ENCODE results near the gene PHYKPL. TPM values are rescaled to one million over a fixed set of nuclear protein-coding genes. Genes with fewer than 3 reads are reported as not detected.
A peak's percentile ranks its signal among the peaks of the same experiment; 100 is the strongest.

The PHYKPL gene
- total and polyA plus RNA-seq, 2 of the 4 experiments (the other 2 are of a cell fraction) = 10.0 to 24.5 TPM

GRCh38 chr5:178277346-178277745, 44.7 kb upstream of the PHYKPL start:
- no peak overlapping the region for H3K27ac ChIP-seq (ENCODE audit: insufficient read depth, low read length)
- H4K91ac ChIP-seq (ENCODE audit: insufficient read depth, low read depth, low read length) = no peak overlapping the region
- peaks cover 9% of the 10 kb centered on the region for H3K9me3 ChIP-seq (ENCODE audit: control insufficient read depth, insufficient read depth, low read length)
- no peaks in the 10 kb centered on the region for H3K9me1 ChIP-seq (ENCODE audit: insufficient read depth, low read length)
- dilution Hi-C loops (cut with HindIII; ENCODE audit: low sequenced_read_pairs, unreplicated experiment) = no loop called here
- no peaks in the 10 kb centered on the region for H4K20me1 ChIP-seq (ENCODE audit: insufficient read depth, low read length)
- peak overlapping the region; percentile 67 for H2AFZ ChIP-seq (replicated peaks; ENCODE audit: low read length, poor library complexity)
- ChIA-PET POLR2A (ENCODE audit: unreplicated experiment) (interaction anchor here (0.6 kb wide), 1 partner anchor 442 kb away, joined by 8 read pairs; no protein-coding TSS in a partner anchor), CTCF (no interaction called here)
- H3K79me1 ChIP-seq (ENCODE audit: low read depth in 1 of 2, low read length in 2 of 2) = no peaks in the 10 kb centered on the region
- H3K9ac ChIP-seq (ENCODE audit: low read depth, low read length) = no peak overlapping the region
- no peaks in the 10 kb centered on the region; the same call in 1 of the 2 replicates for H3K27me3 ChIP-seq (ENCODE audit: control insufficient read depth, insufficient read depth, low read length)
- no peak overlapping the region for H3K4me3 ChIP-seq (ENCODE audit: insufficient read depth, low read depth, low read length)
- H2BK120ac ChIP-seq (ENCODE audit: low read depth, low read length) = no peak overlapping the region
- 77% methylated on average over 6 of the region's 9 CpGs; no CpG with 5 or more reads in 1 of the 2 experiments for WGBS, 2 experiments (ENCODE audit: extremely low coverage in 2 of 2, insufficient read length in 1 of 2)
- ATAC-seq (ENCODE audit: low read depth) = no peak
- H3K23ac ChIP-seq (ENCODE audit: low read depth, low read length) = no peak overlapping the region
- H2BK5ac ChIP-seq (ENCODE audit: low read depth, low read length, poor library complexity, severe bottlenecking) = no peak overlapping the region
- no peak overlapping the region for H3K4me2 ChIP-seq (ENCODE audit: low read depth, low read length)
- BruUV-seq (replicated peaks) = no TSS peak
- no peak overlapping the region for H2AK5ac ChIP-seq (ENCODE audit: low read depth, low read length)
- no peaks in the 10 kb centered on the region for H3K4me1 ChIP-seq (ENCODE audit: control insufficient read depth, insufficient read depth, low read length)
- H2BK20ac ChIP-seq (ENCODE audit: low read depth, low read length) = no peak overlapping the region
- H3K14ac ChIP-seq (replicated peaks; ENCODE audit: low read depth, low read length) = no peak overlapping the region
- no peak overlapping the region for H2BK15ac ChIP-seq (ENCODE audit: low read depth, low read length)
- H3K18ac ChIP-seq (ENCODE audit: low read depth, low read length) = no peak overlapping the region
- H4K5ac ChIP-seq (ENCODE audit: low read depth, low read length) = no peak overlapping the region
- no peak overlapping the region for H3K4ac ChIP-seq (ENCODE audit: low read depth, low read length)
- intact Hi-C loops (cut with micrococcal nuclease) = no loop called here
- TF ChIP-seq RCOR1 (IDR thresholded peaks at IDR 0.05; ENCODE audit: insufficient replicate concordance, low read length) (no peak), ELK1 (IDR thresholded peaks at IDR 0.05; ENCODE audit: borderline replicate concordance, low read depth, low read length) (no peak), CHD1 (IDR thresholded peaks at IDR 0.05; ENCODE audit: low read depth, low read length) (no peak), RFX5 (IDR thresholded peaks at IDR 0.05; ENCODE audit: low read depth, low read length) (no peak)
- H4K8ac ChIP-seq (ENCODE audit: low read depth in 2 of 2, low read length in 2 of 2) = no peak overlapping the region
- no peak overlapping the region for H2AK9ac ChIP-seq (replicated peaks; ENCODE audit: low read depth, low read length, poor library complexity)
- in situ Hi-C loops (cut with MboI; ENCODE audit: low sequenced_read_pairs) = loop anchor here (25.0 kb wide), 1 partner anchor 1210 kb away; no protein-coding TSS in a partner anchor
- DNase-seq = no peak
- H3K56ac ChIP-seq (ENCODE audit: extremely low read depth, insufficient read depth, low read length) = no peak overlapping the region
- no peaks in the 10 kb centered on the region for H3K36me3 ChIP-seq (ENCODE audit: control insufficient read depth, insufficient read depth, low read length)

Data from IMR-90 (cell line).